Adrenal gland (tissue), 12 donors: ENCODE data around the gene LDLR. TPM values are rescaled to one million over a fixed set of nuclear protein-coding genes. Genes with fewer than 3 reads are reported as not detected.

Experiments
- DNase-seq, 7 donors: peaks; one replicate each; pipeline ENCODE4 v3.0.0-alpha.2; 2019 to 2020
- H3K27ac ChIP-seq, 5 donors: fragments of 200-600 bp; sonication (generic) in 4 of 5; 1 replicate in 3 of 5; 2 replicates in 2 of 5; pipeline versions ENCODE4 v1.5.1 to v1.8.0; 2016 to 2020; ENCODE audit warnings: mild to moderate bottlenecking in 1 of 5
- H3K27me3 ChIP-seq: fragments of 200-600 bp; 2 replicates; pipeline ENCODE4 v1.8.0; 2021
- H3K36me3 ChIP-seq, 2 donors: fragments of 200-600 bp; replicated peaks in 1 of 2; 1 replicate in 1 of 2; 2 replicates in 1 of 2; pipeline versions ENCODE4 v1.5.1 to v1.8.0; 2018 to 2022
- H3K4me1 ChIP-seq, 2 donors: fragments of 200-600 bp; replicated peaks in 1 of 2; 1 replicate in 1 of 2; 2 replicates in 1 of 2; pipeline versions ENCODE4 v1.5.1 to v1.8.0; 2018 to 2021
- H3K4me3 ChIP-seq, 4 donors: fragments of 200-600 bp; sonication (generic) in 3 of 4; one replicate each; pipeline ENCODE4 v1.5.1; 2016 to 2018
- H3K9me3 ChIP-seq, 3 donors: fragments of 200-600 bp; sonication (generic) in 1 of 3; replicated peaks in 1 of 3; 1 replicate in 2 of 3; 2 replicates in 1 of 3; pipeline versions ENCODE4 v1.5.1 to v1.8.0; 2016 to 2021
- POLR2A ChIP-seq, 2 donors: fragments of 450-650 bp; IDR thresholded peaks; one replicate each; pipeline ENCODE4 v1.6.1; 2017; ENCODE audit warnings: antibody characterized with exemption in 2 of 2, mild to moderate bottlenecking in 2 of 2, moderate library complexity in 1 of 2
- WGBS, 4 donors: extraction: QIAGEN DNeasy Blood & Tissue Kit in 2 of 4; methylation state at CpG; one replicate each; pipeline versions ENCODE4 v1.1.5 to v1.1.7; 2013 to 2017; 5-methylcytosine and 5-hydroxymethylcytosine counted together
- intact Hi-C, 2 donors: fragments of 100-400 bp; cut with DNase I; formaldehyde crosslinking; loops; one replicate each; pipeline versions ENCODE4 v1.14.1 to v1.15.0; 2022 to 2023
- polyA plus RNA-seq, 3 donors: library from polyadenylated mRNA; stranded (reverse); fragments of 200-250 nt in 2 of 3; fragments of 350-450 nt in 1 of 3; fragmentation: Illumina TruSeq in 1 of 3; extraction: RNeasy Lipid Tissue Mini Kit (QIAGEN cat#74804) in 1 of 3; gene quantifications; one replicate each; pipeline ENCODE4 v1.2.3, GENCODE V29; 2013 to 2014
- total RNA-seq, 9 donors: library from RNA; depleted of rRNA in 4 of 9; stranded (reverse); fragments of >200 nt in 4 of 9; fragments of 120-200 nt in 1 of 9; fragmentation: NEBNext Ultra II Directional in 1 of 9; extraction: Animal tissue kit (Norgen Biotek cat#: 25700) in 1 of 9; gene quantifications; one replicate each; pipeline versions ENCODE4 v1.1.0 to v1.2.4, GENCODE V29; 2013 to 2023
- TF ChIP-seq, protein P1 (sequence below), 6 experiments: fragments of 450-650 bp in 4 of 6; fragments of 200-600 bp in 2 of 6; sonication (generic) in 1 of 6; IDR thresholded peaks; 1 replicate in 5 of 6; 2 replicates in 1 of 6; pipeline versions ENCODE4 v1.5.1 to v1.8.0; 2016 to 2021; ENCODE audit warnings: antibody characterized with exemption in 6 of 6, mild to moderate bottlenecking in 2 of 6, moderate library complexity in 1 of 6
- donor health status: healthy with polysubstance abuse.
- donor health status: Bipolar disorder and iron deficiency.
- donor health status: DM: yes; HTN: yes; CAD: no.
- donor health status: DM: no; HTN: no; CAD: no.
- donor health status: DM: no; HTN: no; CAD: no.
- donor health status: DM: yes; HTN: yes; CAD: no.

The LDLR gene
- total and polyA plus RNA-seq, 12 donors = 35.4 to 2,114 (median 161) TPM

DNA sequence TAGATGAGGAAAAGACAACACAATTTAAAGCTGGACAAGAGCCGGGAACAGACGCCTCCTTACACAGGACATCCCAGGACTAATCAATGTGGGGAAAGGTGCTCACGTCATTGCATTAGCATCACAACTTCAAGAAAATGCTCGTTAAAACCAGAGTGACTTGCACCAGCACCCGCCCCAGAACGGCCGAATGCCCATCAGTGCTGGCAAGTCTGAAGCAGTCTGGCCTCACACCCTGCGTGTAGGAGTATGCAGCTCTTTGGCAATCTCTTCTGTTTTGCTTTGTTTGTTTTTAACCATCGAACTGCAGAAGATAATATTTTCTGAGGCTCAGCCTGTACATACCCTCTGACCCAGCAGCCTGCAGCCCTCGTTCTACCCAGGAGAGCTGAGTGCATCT lies 44.8 kb upstream of the LDLR start:
- Histone ChIP-seq H3K36me3 (peaks cover 0 to 34% of the 10 kb centered on the region in 2 donors), H3K4me1 (peaks cover 2 to 9% of the 10 kb centered on the region in 2 donors), H3K27me3 (no peaks in the 10 kb centered on the region), H3K9me3 (no peaks in the 10 kb centered on the region), H3K4me3 (no peak overlapping the region), H3K27ac (no peak overlapping the region)
- WGBS, 4 donors = 89 to 95% (median 93%) methylated on average over 10 of the region's 10 CpGs
- intact Hi-C loops = no loop called here
- no peak for DNase-seq
- TF ChIP-seq, protein P1, sequence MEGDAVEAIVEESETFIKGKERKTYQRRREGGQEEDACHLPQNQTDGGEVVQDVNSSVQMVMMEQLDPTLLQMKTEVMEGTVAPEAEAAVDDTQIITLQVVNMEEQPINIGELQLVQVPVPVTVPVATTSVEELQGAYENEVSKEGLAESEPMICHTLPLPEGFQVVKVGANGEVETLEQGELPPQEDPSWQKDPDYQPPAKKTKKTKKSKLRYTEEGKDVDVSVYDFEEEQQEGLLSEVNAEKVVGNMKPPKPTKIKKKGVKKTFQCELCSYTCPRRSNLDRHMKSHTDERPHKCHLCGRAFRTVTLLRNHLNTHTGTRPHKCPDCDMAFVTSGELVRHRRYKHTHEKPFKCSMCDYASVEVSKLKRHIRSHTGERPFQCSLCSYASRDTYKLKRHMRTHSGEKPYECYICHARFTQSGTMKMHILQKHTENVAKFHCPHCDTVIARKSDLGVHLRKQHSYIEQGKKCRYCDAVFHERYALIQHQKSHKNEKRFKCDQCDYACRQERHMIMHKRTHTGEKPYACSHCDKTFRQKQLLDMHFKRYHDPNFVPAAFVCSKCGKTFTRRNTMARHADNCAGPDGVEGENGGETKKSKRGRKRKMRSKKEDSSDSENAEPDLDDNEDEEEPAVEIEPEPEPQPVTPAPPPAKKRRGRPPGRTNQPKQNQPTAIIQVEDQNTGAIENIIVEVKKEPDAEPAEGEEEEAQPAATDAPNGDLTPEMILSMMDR (IDR thresholded peaks at IDR 0.05) = no peak
- no peak for TF ChIP-seq POLR2A (IDR thresholded peaks at IDR 0.05)

DNA sequence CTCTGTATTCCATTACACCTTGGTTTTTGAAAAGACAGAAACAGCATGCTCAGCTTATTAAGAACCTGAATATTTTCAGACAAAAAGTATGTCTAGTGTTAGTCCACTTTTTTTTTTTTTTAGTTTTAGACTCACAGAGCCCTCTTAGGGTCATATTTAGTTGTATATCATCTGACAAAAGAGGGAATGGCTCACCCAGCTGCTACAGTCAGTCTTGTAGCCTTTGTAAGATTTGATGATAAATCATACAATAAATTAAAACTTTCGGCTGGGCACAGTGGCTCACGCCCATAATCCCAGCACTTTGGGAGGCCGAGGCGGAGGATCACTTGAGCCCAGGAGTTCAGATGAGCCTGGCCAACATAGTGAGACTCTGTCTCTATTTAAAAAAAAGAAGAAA lies 43.7 kb upstream of the LDLR start:
- TF ChIP-seq POLR2A (IDR thresholded peaks at IDR 0.05) = no peak
- TF ChIP-seq, protein P1 (IDR thresholded peaks at IDR 0.05) = no peak
- intact Hi-C loops = no loop called here
- Histone ChIP-seq H3K27ac (no peak overlapping the region), H3K27me3 (no peaks in the 10 kb centered on the region), H3K4me3 (no peak overlapping the region), H3K9me3 (no peaks in the 10 kb centered on the region), H3K4me1 (peaks cover 3 to 11% of the 10 kb centered on the region in 2 donors), H3K36me3 (peaks cover 0 to 27% of the 10 kb centered on the region in 2 donors)
- WGBS, 4 donors = 90 to 98% (median 92%) methylated on average over 4 of the region's 4 CpGs
- no peak for DNase-seq

DNA sequence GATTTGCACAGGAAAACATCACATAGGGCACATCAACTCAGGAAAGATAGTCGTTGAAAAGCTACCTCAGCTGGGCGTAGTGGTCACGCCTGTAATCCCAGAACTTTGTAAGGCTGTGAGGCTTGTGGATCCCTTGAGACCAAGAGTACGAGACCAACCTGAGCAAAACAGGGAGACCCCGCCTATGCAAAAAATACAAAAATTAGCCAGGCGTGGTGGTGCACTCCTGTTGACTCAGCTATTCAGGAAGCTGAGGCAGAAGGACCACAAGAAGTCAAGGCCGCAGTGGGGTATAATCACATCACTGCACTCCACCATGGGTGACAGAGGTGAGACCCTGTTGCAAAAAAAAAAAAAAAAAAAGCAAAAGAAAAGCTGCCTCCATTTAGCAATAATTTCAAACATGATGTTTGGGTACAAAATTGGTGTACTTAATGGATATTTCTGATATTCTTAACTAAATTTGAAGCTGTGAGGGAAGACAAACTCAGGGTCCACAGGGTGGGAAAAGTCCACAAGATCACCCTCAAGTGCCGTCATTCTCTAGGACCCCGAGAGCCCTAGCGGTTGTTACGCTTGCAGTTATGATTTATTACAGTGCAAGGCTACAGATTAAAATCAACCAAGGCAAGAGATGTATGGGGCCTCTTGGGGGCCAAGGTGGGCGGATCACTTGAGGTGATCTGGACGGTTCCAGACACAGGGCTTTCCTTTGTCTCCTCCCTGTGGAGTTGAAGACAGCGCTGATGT lies 42.5 kb upstream of the LDLR start:
- TF ChIP-seq, protein P1 (IDR thresholded peaks at IDR 0.05) = no peak
- no peak for TF ChIP-seq POLR2A (IDR thresholded peaks at IDR 0.05)
- no peak overlapping the region for H3K4me3 ChIP-seq
- H3K4me1 ChIP-seq = peaks cover 3 to 11% of the 10 kb centered on the region in 2 donors
- 92 to 94% (median 93%) methylated on average over 14 of the region's 14 CpGs for WGBS, 4 donors
- H3K9me3 ChIP-seq = no peaks in the 10 kb centered on the region
- no peak for DNase-seq
- no peak overlapping the region for H3K27ac ChIP-seq
- H3K27me3 ChIP-seq = no peaks in the 10 kb centered on the region
- H3K36me3 ChIP-seq = peaks cover 0 to 15% of the 10 kb centered on the region in 2 donors
- intact Hi-C loops = no loop called here

DNA sequence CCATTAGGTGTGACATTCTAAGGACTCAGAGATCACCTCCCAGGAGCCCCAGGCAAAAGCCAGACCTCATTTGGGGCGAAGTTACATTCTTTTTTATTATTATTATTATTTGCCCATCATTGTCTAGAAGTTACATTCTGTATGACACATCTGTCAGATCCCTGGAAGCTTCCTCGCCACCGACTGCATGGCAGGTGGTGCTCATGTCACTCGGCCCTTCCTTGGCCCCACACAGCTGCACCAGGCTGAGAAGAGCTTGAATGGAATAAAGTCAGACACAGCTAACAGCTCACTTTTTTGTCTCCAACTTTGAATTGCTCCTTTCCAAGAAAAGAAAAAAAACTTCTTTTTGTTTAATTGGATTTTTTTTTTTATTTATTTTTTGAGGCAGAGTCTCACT lies 41.4 kb upstream of the LDLR start:
- 92 to 98% (median 96%) methylated on average over 4 of the region's 4 CpGs for WGBS, 4 donors
- no peak overlapping the region for H3K4me3 ChIP-seq
- H3K27ac ChIP-seq = no peak overlapping the region
- H3K4me1 ChIP-seq = peaks cover 3 to 11% of the 10 kb centered on the region in 2 donors
- no peaks in the 10 kb centered on the region for H3K27me3 ChIP-seq
- intact Hi-C loops = no loop called here
- no peak for TF ChIP-seq POLR2A (IDR thresholded peaks at IDR 0.05)
- TF ChIP-seq, protein P1 (IDR thresholded peaks at IDR 0.05) = no peak
- H3K9me3 ChIP-seq = no peaks in the 10 kb centered on the region
- no peak for DNase-seq
- peaks cover 0 to 4% of the 10 kb centered on the region in 2 donors for H3K36me3 ChIP-seq
